GM18520 (cell line): Measurements from ENCODE around the gene VSX1.

ENCODE experiments used
- ATAC-seq: cut with Tn5 transposase; IDR thresholded peaks from one replicate; pipeline ENCODE4 v1.9.1; 2021; ENCODE audit not compliant: unreplicated experiment

The VSX1 gene

DNA sequence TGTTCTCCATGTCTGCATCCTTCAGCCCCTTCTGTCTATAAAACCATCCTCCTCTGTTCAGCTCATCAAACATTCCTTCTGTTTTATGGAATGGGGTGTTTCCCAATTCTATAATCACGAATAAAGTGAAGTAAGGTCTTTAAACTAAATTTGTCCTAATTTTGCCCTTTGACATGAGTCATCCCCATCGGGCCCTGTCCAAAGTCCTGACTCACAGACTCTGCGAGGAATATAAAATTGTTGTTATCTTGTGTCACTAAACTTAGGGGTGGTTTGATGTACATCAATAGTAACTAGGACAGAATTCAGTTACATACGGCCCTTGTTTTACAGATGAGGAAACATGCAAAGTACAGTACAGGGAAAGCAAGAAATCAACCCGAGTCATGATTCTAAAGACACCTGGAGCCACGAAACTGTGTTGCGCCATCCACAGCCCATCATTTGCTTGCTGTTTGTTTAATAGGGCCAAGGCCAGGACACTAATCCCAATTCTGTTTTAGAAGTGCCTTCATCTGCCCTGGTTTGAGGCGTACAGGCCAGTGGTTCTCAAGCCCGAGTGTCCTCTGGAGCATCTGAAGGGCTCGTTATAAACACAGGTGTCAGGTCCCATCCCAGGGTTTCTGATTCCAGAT, 26.8 kb downstream of the VSX1 start:
- ATAC-seq: no peak

DNA sequence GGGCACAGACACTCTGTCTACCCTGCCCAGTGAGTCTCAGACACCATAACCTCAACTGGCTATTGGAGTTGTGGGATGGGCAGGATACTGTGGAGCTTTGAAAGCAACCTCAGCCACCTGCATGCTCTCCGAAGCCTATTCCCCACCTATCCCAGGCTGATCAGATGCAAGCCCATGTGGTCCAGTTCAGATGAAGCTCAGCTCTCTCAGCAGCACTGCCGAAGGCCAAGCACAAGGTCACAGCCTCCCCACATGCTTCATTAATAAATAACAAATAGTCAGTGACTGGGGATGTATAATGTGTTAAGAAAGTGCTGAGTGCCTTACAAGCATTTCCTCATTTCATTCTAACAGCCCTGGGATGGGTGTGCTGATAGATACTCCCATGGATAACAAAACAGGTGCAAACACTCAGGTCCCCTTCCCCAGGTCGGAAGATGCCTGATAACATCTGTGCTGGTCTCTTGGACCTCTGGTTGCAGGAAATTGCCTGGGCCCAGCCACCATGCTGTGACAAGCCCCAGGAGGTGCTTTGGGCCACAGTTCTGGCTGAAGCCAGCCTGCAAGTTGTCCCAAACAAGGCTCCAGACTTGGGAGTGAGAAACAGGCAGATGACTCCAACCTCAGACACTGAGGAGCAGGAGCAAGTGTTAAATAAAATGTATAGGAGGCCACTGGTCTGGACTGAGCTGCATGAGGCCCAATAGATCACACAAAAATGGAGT, 27.7 kb downstream of the VSX1 start:
- ATAC-seq: no peak

DNA sequence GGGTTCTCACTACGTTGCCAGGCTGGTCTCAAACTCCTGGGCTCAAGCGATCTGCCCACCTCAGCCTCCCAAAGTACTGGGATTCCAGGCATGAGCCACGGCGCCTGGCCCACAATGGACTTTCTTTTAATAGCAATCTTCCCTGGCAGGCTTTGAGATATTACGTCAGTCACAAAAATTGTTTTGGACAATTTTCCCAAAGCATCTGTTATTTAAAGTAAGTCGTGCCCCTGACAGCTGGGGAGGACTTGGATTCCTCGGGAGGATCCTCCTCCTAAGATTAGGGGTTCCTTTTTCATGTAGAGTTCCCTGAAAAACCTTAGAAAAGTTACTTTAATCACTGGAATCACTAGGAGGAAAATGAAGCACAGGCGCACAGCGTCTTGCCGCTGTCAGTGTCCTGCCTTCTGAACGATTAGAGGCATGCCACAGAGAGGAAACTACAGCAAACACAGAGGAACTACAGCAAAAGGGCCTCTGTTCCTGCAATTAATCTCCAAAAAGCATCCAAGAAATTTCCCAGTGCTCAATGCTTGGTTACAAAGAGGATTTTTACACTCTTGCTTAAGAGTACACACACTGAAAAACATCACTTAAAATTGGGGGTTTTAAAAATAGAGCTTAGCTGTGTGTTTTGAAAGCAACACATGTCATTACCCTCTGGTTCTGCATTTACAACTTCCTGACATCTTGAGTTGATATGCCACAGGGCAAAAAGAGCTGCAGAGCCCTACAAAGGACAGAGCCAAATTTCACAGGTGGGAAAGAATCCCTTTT, 28.5 kb downstream of the VSX1 start:
- ATAC-seq: no peak

DNA sequence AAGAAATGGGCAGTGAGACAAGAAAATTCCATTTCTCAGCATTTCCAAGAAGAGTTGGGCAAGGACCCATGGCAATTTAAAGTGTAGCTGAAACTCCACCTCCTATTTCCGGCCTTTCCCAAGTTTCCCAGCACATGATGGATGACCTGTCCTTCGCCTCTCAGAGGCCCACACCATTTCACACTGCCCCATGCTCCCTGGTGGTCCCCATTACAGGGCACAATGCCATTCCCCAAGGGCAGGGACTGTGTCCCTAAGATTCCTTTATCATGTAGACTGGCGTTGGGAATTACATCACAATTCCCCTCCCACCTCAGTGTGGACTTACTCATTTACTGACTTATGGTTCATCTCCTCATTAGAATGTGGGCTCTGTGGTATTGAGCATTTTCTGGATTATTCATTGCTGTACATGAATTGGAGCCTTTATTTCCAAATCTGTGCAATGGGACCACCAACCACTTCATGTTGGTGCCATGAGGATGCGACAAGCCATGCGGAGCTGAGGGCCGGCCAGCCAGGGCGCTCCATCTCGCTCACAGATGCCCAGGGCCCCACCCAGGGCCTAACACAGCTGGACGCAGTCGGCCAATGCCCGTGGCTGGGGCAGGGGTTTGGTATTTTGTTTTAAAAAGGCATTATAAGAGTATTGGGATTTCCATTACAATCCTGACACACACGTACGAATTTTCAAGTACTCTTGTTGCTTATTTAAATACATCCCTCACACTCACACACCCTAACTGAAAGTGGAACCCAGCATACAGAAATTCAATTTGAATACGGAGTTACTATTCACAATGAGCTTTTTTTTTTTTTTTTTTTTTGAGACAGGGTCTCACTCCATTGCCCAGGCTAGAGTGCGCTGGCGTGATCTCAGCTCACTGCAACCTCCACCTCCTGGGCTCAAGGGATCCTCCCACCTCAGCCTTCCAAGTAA, 29.4 kb downstream of the VSX1 start:
- peak; percentile 35 for ATAC-seq

- no peak for ATAC-seq
Observed at GRCh38 chr20:25051386-25052155, 30.4 kb downstream of the VSX1 start.

DNA sequence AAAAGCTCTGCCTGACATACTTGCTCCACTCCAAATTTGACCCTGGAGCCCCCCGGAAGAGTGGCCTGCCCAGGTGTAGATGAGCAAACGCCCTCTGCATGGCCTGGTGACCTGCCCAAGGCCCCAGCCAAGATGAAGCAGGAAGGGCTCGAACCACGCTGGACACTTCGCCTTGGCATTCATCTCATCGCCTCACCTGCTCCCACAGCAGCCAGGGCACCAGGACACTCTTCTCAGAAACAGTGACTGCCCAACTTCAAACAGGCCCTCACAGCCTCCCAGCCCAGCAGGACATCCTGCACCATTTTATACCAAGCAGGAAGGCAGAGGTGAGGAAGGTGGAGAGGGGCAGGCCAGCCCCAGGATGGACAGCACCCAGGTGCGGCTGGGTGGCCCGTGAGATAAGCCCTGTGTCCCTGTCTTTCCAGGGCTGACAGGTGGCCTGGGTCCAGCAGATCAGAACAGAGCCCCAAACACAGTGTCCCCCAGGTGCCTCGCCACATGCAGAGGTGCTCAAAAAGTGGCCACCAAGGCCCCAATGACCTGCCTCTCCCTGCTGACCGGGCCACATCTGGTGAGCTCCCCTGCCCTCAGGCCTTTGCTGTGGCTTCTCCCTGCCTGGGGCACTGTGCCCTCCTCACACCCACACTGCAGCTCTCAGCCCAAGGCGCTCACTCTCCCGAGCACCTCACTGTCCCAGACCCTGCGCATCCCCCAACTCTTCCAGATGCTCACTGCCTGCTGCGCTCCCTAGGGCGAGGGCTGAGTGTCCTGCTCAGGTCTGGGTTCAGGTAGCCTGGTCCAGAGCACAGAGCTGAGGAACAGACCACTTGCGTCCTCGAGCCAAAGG, 31.2 kb downstream of the VSX1 start:
- ATAC-seq: no peak

DNA sequence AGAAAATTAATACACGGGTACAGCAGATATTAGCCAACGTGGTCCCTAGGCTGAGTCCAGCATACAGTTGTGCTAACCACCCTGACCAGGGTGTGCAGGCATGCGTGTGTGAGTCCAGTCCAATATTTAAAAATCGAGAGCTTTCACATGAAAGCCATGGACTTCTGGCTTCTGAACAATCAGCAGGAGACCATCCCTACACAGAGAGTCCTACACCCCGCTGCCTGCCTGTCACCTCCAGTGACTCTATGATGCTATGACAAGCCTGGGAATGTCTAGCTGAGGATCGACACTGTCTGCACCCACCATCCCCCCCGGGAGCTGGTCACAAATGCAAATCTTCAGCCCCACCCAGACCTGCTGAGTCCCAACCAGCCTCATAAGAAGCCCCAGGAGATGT, 31.9 kb downstream of the VSX1 start:
- ATAC-seq: no peak

GRCh38 chr20:25049261-25050060, 32.5 kb downstream of the VSX1 start:
- ATAC-seq: no peak

DNA sequence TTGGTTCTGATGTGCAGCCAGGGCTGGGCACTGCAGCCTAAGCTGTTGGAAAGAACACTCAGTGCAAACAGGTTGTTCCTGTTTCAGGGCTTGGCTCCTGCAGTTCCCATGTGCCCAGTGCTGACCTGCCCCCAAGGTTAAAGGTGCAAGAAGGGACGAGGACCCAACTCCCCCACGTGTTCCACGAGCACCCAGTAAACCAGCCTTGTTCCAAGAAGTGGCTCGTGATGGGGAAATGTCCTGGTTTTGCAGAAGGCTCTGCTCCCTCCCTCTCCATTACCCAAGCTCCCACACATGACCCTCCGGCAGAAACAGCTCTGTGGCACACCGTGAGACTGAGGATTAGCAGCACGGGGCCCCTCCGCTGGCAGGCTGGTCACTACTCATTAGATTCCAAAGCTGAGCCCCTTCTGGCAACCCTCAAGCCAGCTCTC, 33.4 kb downstream of the VSX1 start:
- no peak for ATAC-seq

DNA sequence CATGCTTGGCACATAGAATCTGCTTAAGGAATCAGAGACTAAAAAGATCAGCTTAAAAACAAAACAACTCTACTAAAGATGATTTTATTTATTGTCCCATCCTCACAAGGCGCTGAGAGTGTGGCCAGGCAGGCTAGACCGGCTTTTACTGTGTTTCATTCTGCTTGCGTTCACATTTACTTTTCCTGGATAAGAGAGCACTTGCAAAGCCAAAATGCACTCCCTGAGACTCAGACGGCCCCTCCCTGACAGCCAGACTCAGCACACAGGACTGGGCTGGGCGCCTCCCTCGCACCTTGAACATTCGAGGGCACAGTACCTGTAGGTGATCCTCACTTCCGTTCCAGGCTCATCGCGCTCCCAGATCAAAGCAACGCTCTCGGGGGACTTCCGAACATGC, 34.2 kb downstream of the VSX1 start:
- no peak for ATAC-seq

DNA sequence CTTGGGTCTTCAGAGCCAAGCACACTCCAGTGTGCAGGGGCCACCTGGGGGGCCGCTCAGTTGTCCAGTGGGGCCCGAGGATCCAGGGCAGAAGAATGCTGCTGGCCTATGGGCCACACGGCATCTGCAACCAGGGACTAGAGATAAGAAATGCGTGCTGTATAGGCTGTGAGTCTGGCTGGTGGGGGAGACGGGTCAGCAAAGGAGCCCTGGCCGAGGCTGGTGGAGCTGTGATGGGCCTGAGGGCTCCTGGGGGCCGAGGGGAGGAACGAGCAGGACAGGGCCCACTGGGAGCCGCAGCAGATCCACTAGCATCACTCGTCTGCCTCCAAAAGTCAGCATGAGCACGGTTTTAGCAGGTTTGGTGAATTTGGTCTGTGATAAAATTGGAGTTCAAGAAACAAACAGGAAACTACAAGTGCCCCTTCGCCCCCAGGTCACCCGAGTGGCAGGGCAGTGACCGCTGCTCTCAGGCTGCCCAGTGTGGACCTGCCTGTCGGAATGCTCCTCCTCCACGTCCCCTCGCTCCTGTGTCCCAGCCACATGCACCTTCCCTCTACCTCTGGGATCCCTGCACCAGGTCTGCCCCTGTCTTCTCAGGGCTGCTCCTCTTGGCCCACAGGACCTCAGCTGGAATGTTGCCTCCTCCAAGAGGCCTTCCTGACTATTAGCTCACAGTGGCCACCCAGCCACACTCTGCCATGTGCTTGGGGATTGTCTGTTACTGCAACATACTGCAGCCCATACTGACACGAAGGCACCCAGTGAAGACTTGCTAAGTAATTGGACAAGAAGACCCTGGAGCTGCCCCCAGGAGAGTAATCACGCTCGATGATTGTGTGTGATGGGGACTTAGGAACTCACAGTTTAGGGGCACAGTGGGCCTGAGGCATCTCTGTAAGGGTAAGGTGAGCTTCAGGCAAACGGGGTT, 34.9 kb downstream of the VSX1 start:
- no peak for ATAC-seq

DNA sequence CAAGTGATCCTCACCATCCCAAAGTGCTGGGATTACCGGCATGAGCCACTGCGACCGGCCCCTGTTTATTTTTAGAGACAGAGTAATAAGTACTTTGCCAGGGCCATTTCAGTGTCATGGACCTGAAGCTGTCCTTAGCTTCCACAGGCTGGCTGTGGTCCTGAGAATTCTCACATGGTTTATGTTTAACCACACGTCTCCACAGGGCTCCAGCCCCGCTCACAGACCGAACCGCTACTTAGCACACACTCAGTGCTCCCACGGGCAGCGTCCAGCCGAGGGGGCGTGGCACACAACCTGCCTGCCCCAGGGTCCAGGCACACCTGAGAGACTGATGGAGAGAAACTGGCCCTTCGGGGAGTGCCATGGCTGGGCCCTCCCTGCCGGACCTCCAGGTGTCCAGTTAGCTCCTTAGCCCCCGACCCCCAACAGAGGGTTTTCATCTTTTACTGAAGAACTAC, 35.7 kb downstream of the VSX1 start:
- ATAC-seq: no peak

GRCh38 chr20:25045343-25045712, 36.6 kb downstream of the VSX1 start:
- ATAC-seq: no peak

GRCh38 chr20:25044660-25045342, 37.1 kb downstream of the VSX1 start:
- no peak for ATAC-seq

- ATAC-seq: no peak
Observed at GRCh38 chr20:25044261-25044560, 37.7 kb downstream of the VSX1 start.

GRCh38 chr20:25043499-25044260, 38.3 kb downstream of the VSX1 start:
- no peak for ATAC-seq
